NT2/D1 (cell line): ENCODE data around the gene KLF11.
"Not testable (repeated sequence)": the region's sequence is repeated elsewhere in the genome, so short reads cannot be mapped to it uniquely, and the experiment has no call there.

Experiments
- DNase-seq: peaks from one replicate; pipeline ENCODE4 v3.0.0-alpha.2; 2011; ENCODE audit warnings: low read depth, low spot score
- H3K27me3 ChIP-seq: 2 replicates; pipeline ENCODE4 v1.6.0; 2011; ENCODE audit warnings: mild to moderate bottlenecking; ENCODE audit not compliant: insufficient read length, insufficient read depth
- H3K36me3 ChIP-seq: 2 replicates; pipeline ENCODE4 v1.6.1; 2011; ENCODE audit warnings: mild to moderate bottlenecking, low read length, mixed read lengths; ENCODE audit not compliant: insufficient read depth, insufficient read length
- H3K4me1 ChIP-seq: 2 replicates; pipeline ENCODE4 v1.5.1; 2011; ENCODE audit not compliant: insufficient read depth, insufficient read length
- H3K4me3 ChIP-seq: 2 replicates; pipeline ENCODE4 v1.5.1; 2011; ENCODE audit warnings: low read depth; ENCODE audit not compliant: insufficient read length
- H3K9ac ChIP-seq: 2 replicates; pipeline ENCODE4 v1.6.0; 2011; ENCODE audit warnings: low read depth; ENCODE audit not compliant: insufficient read length
- H3K9me3 ChIP-seq: 2 replicates; pipeline ENCODE4 v1.5.1; 2011; ENCODE audit warnings: mild to moderate bottlenecking, low read length; ENCODE audit not compliant: insufficient read depth
- SUZ12 ChIP-seq: IDR thresholded peaks from 2 replicates; pipeline ENCODE4 v1.6.1; 2011; ENCODE audit not compliant: insufficient read length, insufficient read depth; ENCODE audit errors: extremely low read depth
- YY1 ChIP-seq: IDR thresholded peaks from 2 replicates; pipeline ENCODE4 v1.6.1; 2011; ENCODE audit not compliant: insufficient read length, insufficient read depth
- ZNF274 ChIP-seq: IDR thresholded peaks from 2 replicates; pipeline ENCODE4 v1.6.1; 2011; ENCODE audit warnings: mild to moderate bottlenecking, low read depth, low read length

KLF11 gene

GRCh38 chr2:10014418-10015190, 28.7 kb upstream of the KLF11 start:
- Histone ChIP-seq H3K4me3 (no peak overlapping the region), H3K4me1 (no peaks in the 10 kb centered on the region), H3K9me3 (no peaks in the 10 kb centered on the region), H3K9ac (no peak overlapping the region), H3K36me3 (no peaks in the 10 kb centered on the region), H3K27me3 (no peaks in the 10 kb centered on the region)
- TF ChIP-seq YY1 (no peak), ZNF274 (no peak), SUZ12 (no peak)
- DNase-seq = no peak

DNA sequence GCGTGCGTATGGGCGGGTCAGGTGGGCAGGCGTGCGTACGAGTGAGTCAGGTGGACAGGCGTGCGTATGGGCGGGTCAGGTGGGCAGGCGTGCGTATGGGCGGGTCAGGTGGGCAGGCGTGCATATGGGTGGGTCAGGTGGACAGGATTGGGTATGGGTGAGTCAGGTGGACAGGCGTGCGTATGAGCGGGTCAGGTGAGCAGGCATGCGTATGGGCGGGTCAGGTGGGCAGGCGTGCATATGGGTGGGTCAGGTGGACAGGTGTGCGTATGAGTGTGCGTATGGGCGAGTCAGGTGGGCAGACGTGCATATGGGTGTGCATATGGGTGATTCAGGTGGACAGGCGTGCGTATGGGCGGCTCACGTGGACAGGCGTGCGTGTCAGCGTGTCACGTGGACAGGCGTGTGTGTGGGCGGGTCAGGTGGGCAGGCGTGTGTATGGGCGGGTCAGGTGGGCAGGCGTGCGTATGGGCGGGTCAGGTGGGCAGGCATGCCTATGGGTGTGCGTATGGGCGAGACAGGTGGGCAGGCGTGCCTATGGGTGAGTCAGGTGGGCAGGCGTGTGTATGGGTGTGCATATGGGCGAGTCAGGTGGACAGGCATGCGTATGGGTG, 27.9 kb upstream of the KLF11 start:
- H3K27me3 ChIP-seq, DNase-seq, H3K9ac ChIP-seq: not testable (repeated sequence)

GRCh38 chr2:10016001-10016801, 27.1 kb upstream of the KLF11 start:
- H3K9me3 ChIP-seq = no peaks in the 10 kb centered on the region
- no peaks in the 10 kb centered on the region for H3K36me3 ChIP-seq
- H3K9ac ChIP-seq = no peak overlapping the region
- no peaks in the 10 kb centered on the region for H3K4me1 ChIP-seq
- H3K4me3 ChIP-seq = no peak overlapping the region
- no peak for DNase-seq
- TF ChIP-seq YY1 (no peak), ZNF274 (no peak), SUZ12 (no peak)
- H3K27me3 ChIP-seq = no peaks in the 10 kb centered on the region

More for the DNA sequence above, 27.9 kb upstream of the KLF11 start:
- not testable (repeated sequence) for H3K36me3 ChIP-seq, H3K4me1 ChIP-seq, H3K4me3 ChIP-seq, H3K9me3 ChIP-seq

DNA sequence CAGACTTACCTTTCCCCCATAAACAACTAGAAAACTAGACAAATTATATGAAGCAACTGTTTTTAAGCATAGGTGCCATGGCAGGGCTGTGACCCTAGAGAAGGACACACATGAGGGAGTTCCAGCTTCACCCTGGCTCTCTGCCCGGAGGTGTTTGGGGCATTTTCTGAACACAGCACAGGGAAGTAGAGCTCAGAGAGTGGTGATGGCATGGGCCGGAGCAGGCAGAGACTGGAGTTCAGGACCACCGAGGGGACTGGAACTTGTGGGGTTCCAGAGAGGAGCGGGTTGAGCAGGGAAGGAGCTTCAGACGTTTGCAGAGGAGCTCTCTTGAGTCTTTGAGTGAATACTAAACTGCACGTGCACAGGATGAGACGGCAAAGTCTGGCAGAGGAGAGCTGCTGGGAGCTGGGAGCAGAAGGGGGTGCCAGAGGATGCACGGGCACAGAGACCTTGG, 26.5 kb upstream of the KLF11 start:
- TF ChIP-seq SUZ12 (no peak), ZNF274 (no peak), YY1 (no peak)
- H3K4me1 ChIP-seq = no peaks in the 10 kb centered on the region
- no peaks in the 10 kb centered on the region for H3K36me3 ChIP-seq
- no peak overlapping the region for H3K4me3 ChIP-seq
- H3K27me3 ChIP-seq = no peaks in the 10 kb centered on the region
- H3K9ac ChIP-seq = no peak overlapping the region
- DNase-seq = no peak
- H3K9me3 ChIP-seq = no peaks in the 10 kb centered on the region

- TF ChIP-seq ZNF274 (no peak), SUZ12 (no peak), YY1 (no peak)
- DNase-seq = no peak
- H3K9me3 ChIP-seq = no peaks in the 10 kb centered on the region
Measured at GRCh38 chr2:10017313-10017941, 25.9 kb upstream of the KLF11 start.

GRCh38 chr2:10019174-10019573, 24.2 kb upstream of the KLF11 start:
- H3K36me3 ChIP-seq = no peaks in the 10 kb centered on the region
- H3K27me3 ChIP-seq = no peaks in the 10 kb centered on the region
- H3K9me3 ChIP-seq = no peaks in the 10 kb centered on the region
- TF ChIP-seq YY1 (no peak), SUZ12 (no peak), ZNF274 (no peak)
- no peak overlapping the region for H3K4me3 ChIP-seq
- H3K4me1 ChIP-seq = no peaks in the 10 kb centered on the region
- DNase-seq = no peak
- H3K9ac ChIP-seq = no peak overlapping the region

More at GRCh38 chr2:10017313-10017941, 25.9 kb upstream of the KLF11 start:
- Histone ChIP-seq H3K9ac (no peak overlapping the region), H3K27me3 (no peaks in the 10 kb centered on the region), H3K4me1 (no peaks in the 10 kb centered on the region), H3K4me3 (no peak overlapping the region), H3K36me3 (no peaks in the 10 kb centered on the region)
